ENCODE measurements around the gene NELFCD. TPM values are rescaled to one million over a fixed set of nuclear protein-coding genes. Genes with fewer than 3 reads are reported as not detected.

NELFCD gene
- total RNA-seq, 1 experiment from 2014 or later = 88.2 TPM

- Histone ChIP-seq H3K9me3 (ENCODE audit: control insufficient read depth in 1 of 2, insufficient read depth in 1 of 2, low read depth in 1 of 2, low read length in 2 of 2) (peaks cover 0 to 5% of the 10 kb centered on the region in 2 experiments; a peak in 1 of 4 replicates), H2AFZ (ENCODE audit: low read depth, low read length, poor library complexity, severe bottlenecking) (no peak overlapping the region)
- CTCF ChIA-PET = no interaction called here
These were observed 13.2 kb upstream of the NELFCD start for GRCh38 chr20:58967652-58968429.

More at GRCh38 chr20:58967652-58968429, 13.2 kb upstream of the NELFCD start:
- Histone ChIP-seq H3K4me2 (ENCODE audit: low read length) (no peak overlapping the region), H3K36me3 (ENCODE audit: control insufficient read depth in 1 of 2, insufficient read depth in 2 of 2, low read length in 2 of 2) (no peaks in the 10 kb centered on the region), H4K20me1 (ENCODE audit: insufficient read depth) (no peaks in the 10 kb centered on the region), H3K79me2 (ENCODE audit: insufficient read depth, low read length) (no peaks in the 10 kb centered on the region), H3K4me1 (ENCODE audit: control insufficient read depth in 1 of 2, insufficient read depth in 2 of 2, low read length in 2 of 2) (no peaks in the 10 kb centered on the region), H3K27ac (ENCODE audit: low read depth, low read length) (no peak overlapping the region), H3K9ac (ENCODE audit: low read length) (no peak overlapping the region), H3K27me3 (ENCODE audit: insufficient read depth, low read length) (no peaks in the 10 kb centered on the region), H3K4me3 (replicated peaks in 1 of 2; ENCODE audit: low read depth in 1 of 2, low read length in 2 of 2) (no peak overlapping the region), H3K9me2 (ENCODE audit: insufficient read depth) (no peaks in the 10 kb centered on the region)
- TF ChIP-seq SIN3A (IDR thresholded peaks at IDR 0.05; ENCODE audit: low read depth) (no peak), ELF1 (IDR thresholded peaks at IDR 0.05; ENCODE audit: borderline replicate concordance, low read depth) (no peak), EZH2 (IDR thresholded peaks at IDR 0.05) (no peak), EZH2phosphoT487 (IDR thresholded peaks at IDR 0.05; ENCODE audit: borderline replicate concordance) (no peak), JUND (IDR thresholded peaks at IDR 0.05) (no peak), FOSL1 (IDR thresholded peaks at IDR 0.05; ENCODE audit: low read depth) (no peak), TCF7L2 (IDR thresholded peaks at IDR 0.05; ENCODE audit: borderline replicate concordance, extremely low read depth, insufficient read depth, insufficient read length) (no peak), RAD21 (IDR thresholded peaks at IDR 0.05; ENCODE audit: low read depth) (no peak), MAX (IDR thresholded peaks at IDR 0.05) (no peak), ZNF274 (IDR thresholded peaks at IDR 0.05; ENCODE audit: low read depth, low read length) (no peak), YY1 (IDR thresholded peaks at IDR 0.05; ENCODE audit: extremely low read depth, insufficient replicate concordance, low read depth, low read length) (no peak), POLR2A (IDR thresholded peaks at IDR 0.05; ENCODE audit: borderline replicate concordance, extremely low read depth, insufficient read depth, insufficient read length) (no peak), CBX3 (IDR thresholded peaks at IDR 0.05; ENCODE audit: low read depth) (no peak), CTCF (IDR thresholded peaks at IDR 0.05 in 2 of 3, conservative IDR thresholded peaks at IDR 0.05 in 1 of 3; ENCODE audit: borderline replicate concordance in 1 of 3, insufficient read depth in 1 of 3, low read depth in 2 of 3, low read length in 2 of 3) (no peak), EGR1 (IDR thresholded peaks at IDR 0.05; ENCODE audit: low read depth) (no peak), ZFX (IDR thresholded peaks at IDR 0.05) (no peak), SP1 (IDR thresholded peaks at IDR 0.05; ENCODE audit: low read depth) (no peak)
- POLR2A ChIA-PET = no interaction called here
- intact Hi-C loops (cut with micrococcal nuclease) = no loop called here
- ATAC-seq (no peak), DNase-seq (ENCODE audit: low read depth, low spot score) (no peak)
- RAD21 ChIA-PET (ENCODE audit: low non-redundant PET in 1 of 2, low total read pairs in 2 of 2, uncharacterized antibody in 2 of 2, unreplicated experiment in 2 of 2) = no interaction called here
- no TSS peak for BruUV-seq (replicated peaks)
